Endothelial cell of umbilical vein (primary cell): ENCODE measurements around the gene GANAB. TPM values are rescaled to one million over a fixed set of nuclear protein-coding genes. Genes with fewer than 3 reads are reported as not detected.

ENCODE experiments used
- BruUV-seq: library from RNA; stranded (reverse); fragments of 400-500 nt; replicated peaks from 2 replicates; lab custom pipeline; 2021; lab: Mats Ljungman, UMichigan
- CTCF ChIA-PET: fragments of 300-600, 350-600 bp; sonication (Branson Sonifier 250); formaldehyde crosslinking; loops from one replicate; lab custom pipeline; 2021; ENCODE audit warnings: antibody characterized with exemption, inconsistent platforms; lab: Charles Lee
- POLR2A ChIA-PET: fragments of 300-600, 350-600 bp; sonication (Branson Sonifier 250); formaldehyde crosslinking; loops from one replicate; lab custom pipeline; 2021; ENCODE audit warnings: antibody characterized with exemption, inconsistent platforms; lab: Charles Lee
- DNase-seq: peaks from one replicate; pipeline ENCODE4 v3.0.0-alpha.2; 2011; ENCODE audit warnings: low read depth, low spot score
- FAIRE-seq: peaks from 2 replicates; lab custom pipeline; 2011; peaks lifted over from hg19 to GRCh38; lab: Jason Lieb, UNC
- H2AFZ ChIP-seq: 2 replicates; pipeline ENCODE4 v1.6.0; 2012; ENCODE audit warnings: low read depth, low read length, control low read depth, inconsistent platforms
- H3K27ac ChIP-seq: 2 replicates; pipeline ENCODE4 v1.5.1; 2011; ENCODE audit warnings: low read depth, mild to moderate bottlenecking, control low read depth, low read length, moderate library complexity; ENCODE audit not compliant: insufficient read depth
- H3K27me3 ChIP-seq, 2 experiments: 2 replicates each; pipeline versions ENCODE4 v1.6.0 to v1.6.1; 2011; ENCODE audit warnings: low read length in 2 of 2, mixed read lengths in 1 of 2; ENCODE audit not compliant: control insufficient read depth in 2 of 2, insufficient read depth in 2 of 2
- H3K36me3 ChIP-seq, 2 experiments: 2 replicates in 1 of 2; 3 replicates in 1 of 2; pipeline ENCODE4 v1.5.1; 2011; ENCODE audit warnings: low read length in 2 of 2, mild to moderate bottlenecking in 1 of 2, moderate library complexity in 1 of 2; ENCODE audit not compliant: control insufficient read depth in 2 of 2, insufficient read depth in 2 of 2; ENCODE audit errors: extremely low read depth in 1 of 2
- H3K4me1 ChIP-seq: 3 replicates; pipeline ENCODE4 v1.5.1; 2011; ENCODE audit warnings: mild to moderate bottlenecking, low read length; ENCODE audit not compliant: control insufficient read depth, insufficient read depth; ENCODE audit errors: extremely low read depth
- H3K4me2 ChIP-seq: 2 replicates; pipeline ENCODE4 v1.6.1; 2011; ENCODE audit warnings: low read length, control low read depth, mixed read lengths; ENCODE audit not compliant: insufficient read depth
- H3K4me3 ChIP-seq, 3 experiments: fragments of 200-600 bp in 1 of 3; sonication (generic), shearing (Covaris generic) in 1 of 3; replicated peaks in 1 of 3; 2 replicates each; pipeline ENCODE4 v1.5.1; 2011 to 2016; ENCODE audit warnings: control low read depth in 3 of 3, low read length in 3 of 3, mild to moderate bottlenecking in 2 of 3, inconsistent platforms in 1 of 3, low read depth in 1 of 3, moderate library complexity in 1 of 3; ENCODE audit not compliant: insufficient read depth in 1 of 3
- H3K79me2 ChIP-seq: 2 replicates; pipeline ENCODE4 v1.6.0; 2012; ENCODE audit warnings: low read length, inconsistent platforms; ENCODE audit not compliant: control insufficient read depth, insufficient read depth
- H3K9ac ChIP-seq: replicated peaks from 2 replicates; pipeline ENCODE3; 2011; ENCODE audit warnings: low read length, control low read depth; ENCODE audit not compliant: insufficient read depth; ENCODE audit errors: extremely low read depth
- H3K9me1 ChIP-seq: replicated peaks from 3 replicates; pipeline ENCODE4 v1.6.0; 2011; ENCODE audit warnings: mild to moderate bottlenecking, low read length; ENCODE audit not compliant: control insufficient read depth, insufficient read depth; ENCODE audit errors: extremely low read depth
- H3K9me3 ChIP-seq: replicated peaks from 2 replicates; pipeline ENCODE4 v1.5.1; 2012; ENCODE audit warnings: low read length, inconsistent platforms; ENCODE audit not compliant: control insufficient read depth, insufficient read depth
- H4K20me1 ChIP-seq: replicated peaks from 2 replicates; pipeline ENCODE3; 2011; ENCODE audit warnings: mild to moderate bottlenecking, low read length; ENCODE audit not compliant: control insufficient read depth, insufficient read depth; ENCODE audit errors: extremely low read depth
- EZH2 ChIP-seq: IDR thresholded peaks from 2 replicates; pipeline ENCODE4 v1.6.1; 2012; ENCODE audit warnings: borderline replicate concordance, low read depth, mild to moderate bottlenecking, moderate library complexity, low read length, inconsistent platforms; ENCODE audit not compliant: severe bottlenecking
- FOS ChIP-seq: IDR thresholded peaks from 2 replicates; pipeline ENCODE4 v1.6.1; 2011; ENCODE audit warnings: mild to moderate bottlenecking, low read length, moderate library complexity, borderline replicate concordance; ENCODE audit not compliant: insufficient read depth
- GATA2 ChIP-seq: IDR thresholded peaks from 2 replicates; pipeline ENCODE4 v1.7.0; 2011; ENCODE audit warnings: low read depth, mild to moderate bottlenecking, moderate library complexity, mixed read lengths, low read length; ENCODE audit not compliant: insufficient read length, insufficient read depth
- JUN ChIP-seq: IDR thresholded peaks from 2 replicates; pipeline ENCODE4 v1.6.1; 2011; ENCODE audit warnings: borderline replicate concordance, low read depth; ENCODE audit not compliant: insufficient read length, insufficient read depth
- MYC ChIP-seq: IDR thresholded peaks from one replicate; pipeline ENCODE4 v1.6.1; 2011; ENCODE audit warnings: mild to moderate bottlenecking, low read depth, low read length
- POLR2A ChIP-seq: IDR thresholded peaks from 2 replicates; pipeline ENCODE4 v1.6.1; 2012; ENCODE audit warnings: low read depth, mild to moderate bottlenecking, control low read depth, low read length
- POLR2AphosphoS5 ChIP-seq: IDR thresholded peaks from 2 replicates; pipeline ENCODE4 v1.6.1; 2012; ENCODE audit warnings: low read depth, mild to moderate bottlenecking, control low read depth, low read length, moderate library complexity; ENCODE audit not compliant: insufficient read depth
- dilution Hi-C: fragments of 300-500 bp; cut with MboI; formaldehyde crosslinking; loops from one replicate; pipeline ENCODE4 v1.15.0; 2019; ENCODE audit warnings: low sequenced_read_pairs; ENCODE audit not compliant: extremely low pct_ligation_motif_present
- intact Hi-C: fragments of 100-400 bp; cut with micrococcal nuclease; formaldehyde crosslinking; loops from one replicate; pipeline ENCODE4 v1.10.0; 2022
- polyA plus RNA-seq, 4 experiments: library from polyadenylated mRNA; depleted of rRNA in 3 of 4; stranded (reverse) in 3 of 4; unstranded in 1 of 4; fragments of >200 nt; gene quantifications; 2 replicates each; pipeline versions ENCODE4 v1.2.1 to v1.2.3, GENCODE V29; 2011 to 2012; ENCODE audit warnings: missing spikeins in 1 of 4
- total RNA-seq: library from RNA; stranded (reverse); gene quantifications from 2 replicates; pipeline ENCODE4 v1.2.3, GENCODE V29; 2021
- TF ChIP-seq, protein P1 (sequence below), 2 donors: IDR thresholded peaks; 1 replicate in 1 of 2; 2 replicates in 1 of 2; pipeline ENCODE4 v1.5.1; 2011; ENCODE audit warnings: low read length in 2 of 2, mild to moderate bottlenecking in 2 of 2, moderate library complexity in 2 of 2, control low read depth in 1 of 2, inconsistent platforms in 1 of 2, low read depth in 1 of 2; ENCODE audit not compliant: insufficient read depth in 1 of 2; ENCODE audit errors: extremely low read depth in 1 of 2

GANAB gene
- total and polyA plus RNA-seq, 2 donors (not counting 3 experiments of a cell fraction or from before 2014, with no cell fraction given): 389 to 455 TPM

DNA sequence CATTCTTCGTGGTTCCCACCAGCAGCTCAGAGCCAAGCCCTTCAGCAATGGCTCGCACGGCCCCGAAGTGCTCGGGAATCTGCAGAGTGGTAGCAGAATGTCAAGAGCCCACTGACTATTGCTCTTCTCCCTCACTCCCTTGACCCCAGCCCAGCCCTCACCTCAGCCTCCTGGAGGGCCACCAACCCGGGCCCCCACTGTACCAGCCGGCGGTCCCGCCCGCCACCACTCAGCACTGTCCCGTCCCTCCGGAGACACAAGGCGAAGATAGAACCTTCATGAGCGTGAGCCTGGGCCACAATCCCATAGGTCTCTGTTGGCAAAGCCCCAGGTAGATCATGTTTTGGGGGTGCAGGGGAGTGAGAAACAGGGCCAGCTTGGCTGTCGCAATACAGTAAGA, 40.5 kb downstream of the GANAB start:
- intact Hi-C loops (no loop called here), dilution Hi-C loops (no loop called here)
- CTCF ChIA-PET: interaction anchor here (1.9 kb wide), 1 partner anchor 181 kb away, joined by 4 read pairs; no protein-coding TSS in a partner anchor
- Histone ChIP-seq H3K4me1 (peaks cover 11% of the 10 kb centered on the region), H3K4me3 (no peak overlapping the region), H3K9me1 (no peaks in the 10 kb centered on the region), H3K9me3 (no peaks in the 10 kb centered on the region), H3K79me2 (peaks cover 10% of the 10 kb centered on the region), H2AFZ (no peak overlapping the region), H3K27ac (no peak overlapping the region), H3K9ac (no peak overlapping the region), H3K36me3 (peaks cover 0 to 13% of the 10 kb centered on the region in 2 experiments), H3K4me2 (no peak overlapping the region), H4K20me1 (no peaks in the 10 kb centered on the region), H3K27me3 (no peaks in the 10 kb centered on the region)
- TF ChIP-seq POLR2AphosphoS5 (no peak), POLR2A (no peak)
- FAIRE-seq: no peak
- POLR2A ChIA-PET: no interaction called here
- BruUV-seq: no TSS peak
- no peak for DNase-seq

- Histone ChIP-seq H3K79me2 (peaks cover 10% of the 10 kb centered on the region), H3K4me1 (peaks cover 7% of the 10 kb centered on the region), H3K4me3 (no peak overlapping the region), H3K9me1 (no peaks in the 10 kb centered on the region), H3K27me3 (no peaks in the 10 kb centered on the region), H3K4me2 (no peak overlapping the region), H3K9me3 (no peaks in the 10 kb centered on the region), H2AFZ (no peak overlapping the region), H3K9ac (no peak overlapping the region), H3K27ac (no peak overlapping the region), H4K20me1 (no peaks in the 10 kb centered on the region), H3K36me3 (peaks cover 0 to 13% of the 10 kb centered on the region in 2 experiments)
- TF ChIP-seq GATA2 (no peak), EZH2 (no peak), POLR2AphosphoS5 (no peak), FOS (no peak), MYC (no peak), JUN (no peak)
- TF ChIP-seq, protein P1, sequence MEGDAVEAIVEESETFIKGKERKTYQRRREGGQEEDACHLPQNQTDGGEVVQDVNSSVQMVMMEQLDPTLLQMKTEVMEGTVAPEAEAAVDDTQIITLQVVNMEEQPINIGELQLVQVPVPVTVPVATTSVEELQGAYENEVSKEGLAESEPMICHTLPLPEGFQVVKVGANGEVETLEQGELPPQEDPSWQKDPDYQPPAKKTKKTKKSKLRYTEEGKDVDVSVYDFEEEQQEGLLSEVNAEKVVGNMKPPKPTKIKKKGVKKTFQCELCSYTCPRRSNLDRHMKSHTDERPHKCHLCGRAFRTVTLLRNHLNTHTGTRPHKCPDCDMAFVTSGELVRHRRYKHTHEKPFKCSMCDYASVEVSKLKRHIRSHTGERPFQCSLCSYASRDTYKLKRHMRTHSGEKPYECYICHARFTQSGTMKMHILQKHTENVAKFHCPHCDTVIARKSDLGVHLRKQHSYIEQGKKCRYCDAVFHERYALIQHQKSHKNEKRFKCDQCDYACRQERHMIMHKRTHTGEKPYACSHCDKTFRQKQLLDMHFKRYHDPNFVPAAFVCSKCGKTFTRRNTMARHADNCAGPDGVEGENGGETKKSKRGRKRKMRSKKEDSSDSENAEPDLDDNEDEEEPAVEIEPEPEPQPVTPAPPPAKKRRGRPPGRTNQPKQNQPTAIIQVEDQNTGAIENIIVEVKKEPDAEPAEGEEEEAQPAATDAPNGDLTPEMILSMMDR (IDR thresholded peaks at IDR 0.05; ENCODE audit: extremely low read depth in 1 of 2, insufficient read depth in 1 of 2, low read depth in 1 of 2, low read length in 2 of 2): no peak
- CTCF ChIA-PET: interaction anchor here (1.9 kb wide), 1 partner anchor 181 kb away, joined by 4 read pairs; no protein-coding TSS in a partner anchor
- POLR2A ChIA-PET: no interaction called here
- DNase-seq (no peak), FAIRE-seq (no peak)
- intact Hi-C loops (no loop called here), dilution Hi-C loops (no loop called here)
- BruUV-seq: no TSS peak
These were observed 40.9 kb downstream of the GANAB start for GRCh38 chr11:62605467-62605866.
